ENCODE results near the gene PROSER2. TPM values are rescaled to one million over a fixed set of nuclear protein-coding genes. Genes with fewer than 3 reads are reported as not detected.

The PROSER2 gene
- total RNA-seq, 1 donor from 2014 or later: 7.1 TPM

DNA sequence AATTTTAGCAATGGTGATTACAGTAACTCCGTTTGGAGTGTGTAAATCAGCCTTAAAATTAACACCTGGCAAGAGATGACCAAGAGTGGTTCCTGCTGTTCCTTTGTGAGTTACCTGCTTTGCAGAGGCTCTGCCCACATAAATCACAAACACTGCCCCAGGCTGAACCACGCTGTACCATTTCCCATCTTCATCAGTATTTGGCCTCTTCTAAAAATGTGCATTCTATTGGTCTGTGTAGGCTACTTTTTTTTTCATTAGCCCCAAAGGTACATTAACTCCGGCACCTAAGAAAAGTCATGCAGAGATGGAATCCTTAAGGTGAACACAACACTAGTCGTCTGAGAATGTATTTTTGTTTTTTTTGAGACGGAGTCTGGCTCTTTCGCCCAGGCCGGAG is 96.1 kb downstream of the PROSER2 start:
- DNase-seq (ENCODE audit: extremely low spot score, unreplicated experiment): no peak
- TF ChIP-seq, protein P1, sequence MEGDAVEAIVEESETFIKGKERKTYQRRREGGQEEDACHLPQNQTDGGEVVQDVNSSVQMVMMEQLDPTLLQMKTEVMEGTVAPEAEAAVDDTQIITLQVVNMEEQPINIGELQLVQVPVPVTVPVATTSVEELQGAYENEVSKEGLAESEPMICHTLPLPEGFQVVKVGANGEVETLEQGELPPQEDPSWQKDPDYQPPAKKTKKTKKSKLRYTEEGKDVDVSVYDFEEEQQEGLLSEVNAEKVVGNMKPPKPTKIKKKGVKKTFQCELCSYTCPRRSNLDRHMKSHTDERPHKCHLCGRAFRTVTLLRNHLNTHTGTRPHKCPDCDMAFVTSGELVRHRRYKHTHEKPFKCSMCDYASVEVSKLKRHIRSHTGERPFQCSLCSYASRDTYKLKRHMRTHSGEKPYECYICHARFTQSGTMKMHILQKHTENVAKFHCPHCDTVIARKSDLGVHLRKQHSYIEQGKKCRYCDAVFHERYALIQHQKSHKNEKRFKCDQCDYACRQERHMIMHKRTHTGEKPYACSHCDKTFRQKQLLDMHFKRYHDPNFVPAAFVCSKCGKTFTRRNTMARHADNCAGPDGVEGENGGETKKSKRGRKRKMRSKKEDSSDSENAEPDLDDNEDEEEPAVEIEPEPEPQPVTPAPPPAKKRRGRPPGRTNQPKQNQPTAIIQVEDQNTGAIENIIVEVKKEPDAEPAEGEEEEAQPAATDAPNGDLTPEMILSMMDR (IDR thresholded peaks at IDR 0.05): no peak
- Mint-ChIP-seq H3K4me1 (ENCODE audit: unreplicated experiment) (peaks cover 3% of the 10 kb centered on the region), H3K9me3 (ENCODE audit: unreplicated experiment) (no peaks in the 10 kb centered on the region), H3K36me3 (ENCODE audit: unreplicated experiment) (peaks cover 36% of the 10 kb centered on the region), H3K27ac (ENCODE audit: unreplicated experiment) (no peak overlapping the region), H3K4me3 (ENCODE audit: unreplicated experiment) (no peak overlapping the region), H3K27me3 (ENCODE audit: unreplicated experiment) (no peaks in the 10 kb centered on the region)

Other genes with a start within 250 kb of the PROSER2 start
- gene USP6NL, start 211.7 kb upstream of the PROSER2 start, total RNA-seq: 13.8 and 17.0 TPM in 2 replicates
- gene ECHDC3, start 81.0 kb upstream of the PROSER2 start, total RNA-seq: 0.55 and 1.2 TPM in 2 replicates
- gene UPF2, start 219.5 kb downstream of the PROSER2 start, total RNA-seq: 19.4 and 20.5 TPM in 2 replicates
- 18.9 and 24.3 TPM in 2 replicates for gene DHTKD1, start 245.6 kb downstream of the PROSER2 start, total RNA-seq

Data from osteocyte (in vitro differentiated cells).